ENCODE measurements around the gene FOXP1. TPM values are rescaled to one million over a fixed set of nuclear protein-coding genes. Genes with fewer than 3 reads are reported as not detected.

FOXP1 gene
- total RNA-seq, 1 experiment from 2014 or later, result 75.3 TPM

DNA sequence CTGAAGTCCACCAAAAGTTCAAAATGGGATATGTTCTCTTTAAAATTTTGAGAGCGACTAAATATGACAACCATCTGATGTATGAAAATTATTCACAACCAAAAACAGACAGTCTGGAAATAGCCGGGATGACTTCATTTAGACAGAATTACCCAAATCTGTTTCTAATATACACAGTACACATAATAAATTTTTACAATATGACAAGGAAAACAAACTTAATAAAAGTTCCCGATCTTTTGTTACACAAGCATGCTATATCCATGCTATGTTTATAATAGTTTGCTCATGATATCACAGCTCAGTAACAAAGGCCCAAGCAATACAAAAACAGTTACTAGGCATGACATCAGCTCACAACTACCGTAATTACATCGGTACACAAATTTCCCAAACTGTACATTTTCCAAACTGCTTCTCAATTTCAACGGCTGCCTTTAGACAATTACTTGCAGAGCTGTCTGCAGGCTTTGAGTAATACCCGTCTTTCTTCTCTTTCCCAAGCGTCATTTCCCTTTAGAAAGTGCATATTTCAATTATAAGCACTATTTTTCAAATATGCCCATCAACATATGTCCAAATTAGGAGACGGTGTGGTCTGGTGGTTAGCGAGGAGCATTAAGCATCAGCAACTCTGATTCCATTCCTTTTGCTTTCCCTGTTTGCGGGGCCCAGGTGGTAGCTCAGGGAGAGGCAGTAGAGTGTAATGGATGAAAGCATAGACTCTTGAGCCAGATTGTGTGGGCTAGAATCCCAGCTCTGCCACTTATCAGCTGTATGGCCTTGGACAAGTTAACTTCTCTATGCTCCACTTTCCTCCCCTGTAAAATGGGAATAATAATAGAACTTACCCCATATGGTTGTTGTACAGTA lies 481.2 kb downstream of the FOXP1 start:
- Histone ChIP-seq H3T11ph (ENCODE audit: low read length) (no peak overlapping the region), H3K9me3 (ENCODE audit: control insufficient read depth, low read depth, low read length) (no peaks in the 10 kb centered on the region), H2AFZ (ENCODE audit: low read length) (no peak overlapping the region), H2BK12ac (ENCODE audit: insufficient read length, low read depth, low read length) (no peak overlapping the region), H3K4me1 (ENCODE audit: insufficient read depth, low read length) (no peaks in the 10 kb centered on the region), H3K4ac (ENCODE audit: low read depth, low read length) (no peak overlapping the region), H3K27ac (ENCODE audit: insufficient read length, low read depth, low read length) (no peak overlapping the region), H3K9ac (ENCODE audit: extremely low read depth, insufficient read length, low read length) (no peak overlapping the region), H4K5ac (ENCODE audit: insufficient read length, low read depth, low read length) (no peak overlapping the region), H4K20me1 (ENCODE audit: control insufficient read depth, insufficient read depth, insufficient read length) (no peaks in the 10 kb centered on the region), H2BK5ac (ENCODE audit: insufficient read length, low read length) (no peak overlapping the region), H3K23me2 (ENCODE audit: insufficient read length, low read depth, low read length, poor library complexity, severe bottlenecking) (no peaks in the 10 kb centered on the region), H3K18ac (ENCODE audit: insufficient read length, low read depth, low read length) (no peak overlapping the region), H2BK20ac (ENCODE audit: low read depth, low read length, poor library complexity, severe bottlenecking) (no peak overlapping the region), H3K23ac (ENCODE audit: insufficient read length, low read depth, low read length) (no peak overlapping the region), H4K91ac (ENCODE audit: insufficient read length, low read depth, low read length) (no peak overlapping the region), H3K4me2 (ENCODE audit: insufficient read depth, insufficient read length, low read length) (no peak overlapping the region), H2BK15ac (ENCODE audit: low read depth, low read length) (no peak overlapping the region), H2BK120ac (ENCODE audit: low read depth, low read length, poor library complexity, severe bottlenecking) (no peak overlapping the region), H3K79me2 (ENCODE audit: insufficient read depth, low read length) (no peaks in the 10 kb centered on the region; the same call in 1 of the 2 replicates), H4K8ac (replicated peaks; ENCODE audit: insufficient read length, low read depth, low read length) (no peak overlapping the region), H2AK5ac (ENCODE audit: insufficient read length, low read length) (no peak overlapping the region), H3K27me3 (ENCODE audit: insufficient read depth, low read length) (no peaks in the 10 kb centered on the region), H3K56ac (ENCODE audit: insufficient read length, low read depth, low read length) (no peak overlapping the region), H3K79me1 (ENCODE audit: insufficient read depth, low read depth, low read length, poor library complexity, severe bottlenecking) (no peaks in the 10 kb centered on the region), H3K14ac (ENCODE audit: insufficient read depth, low read length) (no peak overlapping the region)
- TF ChIP-seq, protein P1, sequence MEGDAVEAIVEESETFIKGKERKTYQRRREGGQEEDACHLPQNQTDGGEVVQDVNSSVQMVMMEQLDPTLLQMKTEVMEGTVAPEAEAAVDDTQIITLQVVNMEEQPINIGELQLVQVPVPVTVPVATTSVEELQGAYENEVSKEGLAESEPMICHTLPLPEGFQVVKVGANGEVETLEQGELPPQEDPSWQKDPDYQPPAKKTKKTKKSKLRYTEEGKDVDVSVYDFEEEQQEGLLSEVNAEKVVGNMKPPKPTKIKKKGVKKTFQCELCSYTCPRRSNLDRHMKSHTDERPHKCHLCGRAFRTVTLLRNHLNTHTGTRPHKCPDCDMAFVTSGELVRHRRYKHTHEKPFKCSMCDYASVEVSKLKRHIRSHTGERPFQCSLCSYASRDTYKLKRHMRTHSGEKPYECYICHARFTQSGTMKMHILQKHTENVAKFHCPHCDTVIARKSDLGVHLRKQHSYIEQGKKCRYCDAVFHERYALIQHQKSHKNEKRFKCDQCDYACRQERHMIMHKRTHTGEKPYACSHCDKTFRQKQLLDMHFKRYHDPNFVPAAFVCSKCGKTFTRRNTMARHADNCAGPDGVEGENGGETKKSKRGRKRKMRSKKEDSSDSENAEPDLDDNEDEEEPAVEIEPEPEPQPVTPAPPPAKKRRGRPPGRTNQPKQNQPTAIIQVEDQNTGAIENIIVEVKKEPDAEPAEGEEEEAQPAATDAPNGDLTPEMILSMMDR (conservative IDR thresholded peaks at IDR 0.05), result no peak
- no peak for DNase-seq
- H3K27ac Mint-ChIP-seq, result peak overlapping the region in 1 of 3 experiments; percentile 75; a peak in 1 of 7 replicates
- WGBS (ENCODE audit: extremely low coverage, insufficient read length, low lambda C conversion rate), result no CpG with 5 or more reads among the region's 11 CpGs
- peaks cover 14 to 16% of the 10 kb centered on the region in 2 experiments for H3K4me1 Mint-ChIP-seq
- H3K27me3 Mint-ChIP-seq (ENCODE audit: low read depth), result no peaks in the 10 kb centered on the region
- no peaks in the 10 kb centered on the region for H3K36me3 Mint-ChIP-seq (ENCODE audit: insufficient read depth in 1 of 3, low read depth in 3 of 3)
- H3K9me3 Mint-ChIP-seq, result no peaks in the 10 kb centered on the region
- H3K4me3 Mint-ChIP-seq, result no peak overlapping the region

Measured in H9 (cell line).